Vagina (tissue), 2 donors: ENCODE data around the gene AGBL4.

Source experiments
- POLR2A ChIP-seq, 2 donors: fragments of 450-650 bp; IDR thresholded peaks; one replicate each; pipeline ENCODE4 v1.6.1; 2017; ENCODE audit warnings: antibody characterized with exemption in 2 of 2, mild to moderate bottlenecking in 2 of 2, moderate library complexity in 2 of 2
- TF ChIP-seq, protein P1 (sequence below), 3 experiments: fragments of 450-650 bp in 2 of 3; fragments of 200-600 bp in 1 of 3; sonication (generic) in 1 of 3; IDR thresholded peaks; one replicate each; pipeline ENCODE4 v1.5.1; 2017 to 2019; ENCODE audit warnings: antibody characterized with exemption in 3 of 3, mild to moderate bottlenecking in 2 of 3, moderate library complexity in 2 of 3

DNA sequence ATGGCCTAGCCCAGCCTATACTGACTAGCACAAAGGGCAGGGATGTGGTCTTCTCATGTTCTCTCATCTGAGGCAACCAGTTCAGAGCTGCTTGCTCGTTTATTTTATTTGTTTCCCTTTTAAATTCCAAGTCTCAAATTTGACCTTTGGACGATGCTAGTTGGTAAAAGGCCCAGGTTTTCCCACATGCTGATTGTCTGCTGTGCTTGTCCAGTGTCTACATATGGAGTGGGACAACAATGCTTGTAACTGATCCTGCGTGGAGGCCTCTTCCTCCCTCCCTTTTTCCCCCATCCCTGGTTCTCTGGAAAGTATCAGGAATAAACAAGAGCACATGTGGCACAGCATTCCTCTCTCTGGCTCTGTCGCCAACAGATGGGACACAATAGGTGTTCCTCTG, 1213.0 kb downstream of the AGBL4 start:
- no peak for TF ChIP-seq POLR2A (IDR thresholded peaks at IDR 0.05)
- TF ChIP-seq, protein P1, sequence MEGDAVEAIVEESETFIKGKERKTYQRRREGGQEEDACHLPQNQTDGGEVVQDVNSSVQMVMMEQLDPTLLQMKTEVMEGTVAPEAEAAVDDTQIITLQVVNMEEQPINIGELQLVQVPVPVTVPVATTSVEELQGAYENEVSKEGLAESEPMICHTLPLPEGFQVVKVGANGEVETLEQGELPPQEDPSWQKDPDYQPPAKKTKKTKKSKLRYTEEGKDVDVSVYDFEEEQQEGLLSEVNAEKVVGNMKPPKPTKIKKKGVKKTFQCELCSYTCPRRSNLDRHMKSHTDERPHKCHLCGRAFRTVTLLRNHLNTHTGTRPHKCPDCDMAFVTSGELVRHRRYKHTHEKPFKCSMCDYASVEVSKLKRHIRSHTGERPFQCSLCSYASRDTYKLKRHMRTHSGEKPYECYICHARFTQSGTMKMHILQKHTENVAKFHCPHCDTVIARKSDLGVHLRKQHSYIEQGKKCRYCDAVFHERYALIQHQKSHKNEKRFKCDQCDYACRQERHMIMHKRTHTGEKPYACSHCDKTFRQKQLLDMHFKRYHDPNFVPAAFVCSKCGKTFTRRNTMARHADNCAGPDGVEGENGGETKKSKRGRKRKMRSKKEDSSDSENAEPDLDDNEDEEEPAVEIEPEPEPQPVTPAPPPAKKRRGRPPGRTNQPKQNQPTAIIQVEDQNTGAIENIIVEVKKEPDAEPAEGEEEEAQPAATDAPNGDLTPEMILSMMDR (IDR thresholded peaks at IDR 0.05), result no peak
